Cardiac muscle cell (in vitro differentiated cells and primary cell): ENCODE measurements around the gene APBB1IP. TPM values are rescaled to one million over a fixed set of nuclear protein-coding genes. Genes with fewer than 3 reads are reported as not detected.
A peak's percentile ranks its signal among the peaks of the same experiment; 100 is the strongest.
"Not testable (repeated sequence)": the region's sequence is repeated elsewhere in the genome, so short reads cannot be mapped to it uniquely, and the experiment has no call there.

Experiments
- DNase-seq, 2 donors: peaks; one replicate each; pipeline versions ENCODE4 v3.0.0 to v3.0.0-alpha.2; 2010 to 2017; ENCODE audit warnings: low read depth in 1 of 2, low spot score in 1 of 2
- H3K27ac ChIP-seq: fragments of 200-600 bp; sonication (generic); 2 replicates; pipeline ENCODE4 v1.5.1; 2016
- H3K27me3 ChIP-seq: fragments of 200-600 bp; sonication (generic); 2 replicates; pipeline ENCODE4 v1.6.0; 2016; ENCODE audit warnings: control low read depth
- H3K36me3 ChIP-seq: fragments of 200-600 bp; sonication (generic); 2 replicates; pipeline ENCODE4 v1.5.1; 2016; ENCODE audit warnings: control low read depth
- H3K4me1 ChIP-seq: fragments of 200-600 bp; sonication (generic); 2 replicates; pipeline ENCODE4 v1.8.1; 2017; ENCODE audit warnings: low read depth, mild to moderate bottlenecking, mixed run types
- H3K4me3 ChIP-seq: fragments of 200-600 bp; sonication (generic); 2 replicates; pipeline ENCODE4 v1.5.1; 2016; ENCODE audit warnings: mild to moderate bottlenecking
- H3K9me3 ChIP-seq: fragments of 200-600 bp; sonication (generic); 2 replicates; pipeline ENCODE4 v1.5.1; 2017; ENCODE audit warnings: low read depth, mild to moderate bottlenecking, control low read depth
- polyA plus RNA-seq: library from polyadenylated mRNA; unstranded; fragments of >200 nt; fragmentation: Nextera tagmentation; extraction: Ambion mirVana; gene quantifications from 2 replicates; pipeline ENCODE4 v1.2.1, GENCODE V29; 2016
- total RNA-seq: library from RNA; depleted of rRNA; stranded (reverse); fragments of >200 nt; gene quantifications from 2 replicates; pipeline ENCODE4 v1.2.3, GENCODE V29; 2016
- TF ChIP-seq, protein P1 (sequence below): IDR thresholded peaks from 2 replicates; pipeline ENCODE4 v1.5.1; 2012; ENCODE audit warnings: low read depth, mild to moderate bottlenecking, low read length

The APBB1IP gene
- total RNA-seq = not detected in 2 replicates
- polyA plus RNA-seq = not detected in 2 replicates

DNA sequence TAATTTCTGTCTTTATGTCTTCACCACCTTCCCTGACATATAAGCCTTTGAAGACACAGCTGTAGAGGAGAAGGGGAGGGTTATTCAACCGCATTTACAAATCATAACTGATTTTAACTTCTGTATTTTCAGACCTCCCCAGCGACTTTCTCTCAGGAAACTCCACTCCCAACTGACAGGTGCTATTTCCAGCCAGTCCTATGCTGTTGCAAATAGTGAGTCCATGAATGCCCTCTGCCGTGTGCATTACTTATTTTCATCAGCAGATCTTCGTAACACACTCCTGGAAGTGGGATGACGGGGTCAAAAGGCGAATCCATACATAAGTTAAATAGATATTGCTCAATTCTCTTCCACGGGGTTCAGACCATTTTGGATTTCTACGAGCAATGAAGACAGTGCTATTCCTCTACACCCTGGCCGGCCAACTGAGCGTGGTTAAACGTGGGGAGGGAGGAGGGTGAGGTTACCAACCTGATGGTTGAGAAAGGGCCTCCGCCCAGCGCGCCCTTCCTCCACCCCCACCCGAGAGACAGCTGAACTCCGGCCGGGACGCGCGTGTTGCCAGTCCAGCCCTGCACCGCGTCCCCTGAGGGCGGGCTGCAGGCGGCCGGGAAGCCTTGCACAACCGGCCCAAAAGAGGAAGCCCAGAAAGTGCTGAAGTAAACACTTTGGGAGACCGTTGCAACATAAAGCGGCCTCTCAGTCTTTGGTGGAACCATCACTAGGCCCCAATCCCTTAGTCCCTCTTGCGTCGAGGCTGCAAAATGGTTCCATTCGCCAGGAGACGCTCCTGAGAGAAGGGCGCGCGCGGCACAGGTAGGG, at the start of gene APBB1IP:
APBB1IP (plus strand) TSS at position 705 of the 825 bp plus-strand sequence. CDS start 53,986 bp downstream, outside the sequence.
- DNase-seq = peak in 1 of 2 donors; percentile 69
- Histone ChIP-seq H3K27me3 (peaks cover 89% of the 10 kb centered on the region), H3K27ac (no peak within 1 kb of the TSS), H3K9me3 (no peaks in the 10 kb centered on the region), H3K4me3 (no peak within 1 kb of the TSS), H3K4me1 (no peaks in the 10 kb centered on the region), H3K36me3 (no peaks in the 10 kb centered on the region)
- TF ChIP-seq, protein P1, sequence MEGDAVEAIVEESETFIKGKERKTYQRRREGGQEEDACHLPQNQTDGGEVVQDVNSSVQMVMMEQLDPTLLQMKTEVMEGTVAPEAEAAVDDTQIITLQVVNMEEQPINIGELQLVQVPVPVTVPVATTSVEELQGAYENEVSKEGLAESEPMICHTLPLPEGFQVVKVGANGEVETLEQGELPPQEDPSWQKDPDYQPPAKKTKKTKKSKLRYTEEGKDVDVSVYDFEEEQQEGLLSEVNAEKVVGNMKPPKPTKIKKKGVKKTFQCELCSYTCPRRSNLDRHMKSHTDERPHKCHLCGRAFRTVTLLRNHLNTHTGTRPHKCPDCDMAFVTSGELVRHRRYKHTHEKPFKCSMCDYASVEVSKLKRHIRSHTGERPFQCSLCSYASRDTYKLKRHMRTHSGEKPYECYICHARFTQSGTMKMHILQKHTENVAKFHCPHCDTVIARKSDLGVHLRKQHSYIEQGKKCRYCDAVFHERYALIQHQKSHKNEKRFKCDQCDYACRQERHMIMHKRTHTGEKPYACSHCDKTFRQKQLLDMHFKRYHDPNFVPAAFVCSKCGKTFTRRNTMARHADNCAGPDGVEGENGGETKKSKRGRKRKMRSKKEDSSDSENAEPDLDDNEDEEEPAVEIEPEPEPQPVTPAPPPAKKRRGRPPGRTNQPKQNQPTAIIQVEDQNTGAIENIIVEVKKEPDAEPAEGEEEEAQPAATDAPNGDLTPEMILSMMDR = no peak

- no peak for DNase-seq
- no peaks in the 10 kb centered on the region for H3K9me3 ChIP-seq
- peaks cover 96% of the 10 kb centered on the region for H3K27me3 ChIP-seq
- TF ChIP-seq, protein P1 = no peak
- no peak overlapping the region for H3K27ac ChIP-seq
- no peaks in the 10 kb centered on the region for H3K36me3 ChIP-seq
- no peaks in the 10 kb centered on the region for H3K4me1 ChIP-seq
- H3K4me3 ChIP-seq = no peak overlapping the region
Measured at GRCh38 chr10:26389533-26389932, 48.6 kb upstream of the APBB1IP start.

DNA sequence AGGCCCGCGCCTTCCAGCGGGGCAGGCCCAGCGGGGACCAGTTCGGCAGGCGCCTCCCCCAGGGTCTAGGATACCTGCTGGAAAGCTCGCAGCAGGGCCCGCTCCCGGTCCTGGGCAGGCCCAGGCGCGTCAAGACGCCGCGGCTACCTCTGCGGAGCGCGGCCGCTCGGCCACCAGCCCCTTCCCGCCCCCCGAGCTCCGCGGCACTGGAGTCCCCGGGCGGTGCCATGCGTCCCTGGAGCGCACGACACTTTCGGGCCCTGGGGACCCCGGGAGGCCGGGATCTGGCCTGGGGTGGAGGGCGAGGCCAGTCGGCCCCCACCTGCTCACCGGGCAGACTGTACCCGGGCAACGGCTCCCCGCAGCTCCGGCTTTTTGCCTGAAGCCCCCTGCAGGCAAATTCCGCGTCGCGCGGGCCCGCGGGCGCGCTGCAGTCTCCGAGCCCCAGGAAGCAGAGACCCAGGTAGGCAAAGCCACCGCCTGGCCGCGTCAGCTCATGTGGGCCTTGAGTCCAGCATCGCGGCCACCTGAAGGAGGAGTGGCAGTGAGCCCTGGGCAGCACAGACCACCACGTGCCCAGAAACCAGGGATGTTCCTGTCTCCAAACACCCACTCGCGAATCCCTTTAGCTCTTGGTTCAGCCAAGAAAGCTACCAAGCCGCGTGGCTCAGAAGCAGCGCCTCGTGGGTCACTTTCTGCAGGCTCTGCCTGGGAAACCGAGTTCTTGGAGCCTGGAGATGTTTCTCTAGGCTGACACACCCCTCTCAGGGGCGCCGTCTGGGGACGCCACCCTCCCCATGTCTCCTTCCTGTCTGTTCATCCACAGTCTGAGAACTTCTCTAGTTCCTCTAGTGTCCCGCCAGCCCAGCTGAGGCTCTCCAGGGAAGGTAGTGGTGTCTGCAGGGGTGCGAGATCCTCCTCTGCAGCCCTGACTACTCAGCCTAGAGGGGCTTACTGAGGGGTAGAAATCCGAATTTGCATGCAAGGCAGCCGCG, 46.1 kb upstream of the APBB1IP start:
- H3K9me3 ChIP-seq = no peaks in the 10 kb centered on the region
- DNase-seq = no peak
- H3K27ac ChIP-seq = no peak overlapping the region
- H3K4me3 ChIP-seq = no peak overlapping the region
- H3K27me3 ChIP-seq = peaks cover 93% of the 10 kb centered on the region
- TF ChIP-seq, protein P1 = no peak
- no peaks in the 10 kb centered on the region for H3K4me1 ChIP-seq
- H3K36me3 ChIP-seq = no peaks in the 10 kb centered on the region

DNA sequence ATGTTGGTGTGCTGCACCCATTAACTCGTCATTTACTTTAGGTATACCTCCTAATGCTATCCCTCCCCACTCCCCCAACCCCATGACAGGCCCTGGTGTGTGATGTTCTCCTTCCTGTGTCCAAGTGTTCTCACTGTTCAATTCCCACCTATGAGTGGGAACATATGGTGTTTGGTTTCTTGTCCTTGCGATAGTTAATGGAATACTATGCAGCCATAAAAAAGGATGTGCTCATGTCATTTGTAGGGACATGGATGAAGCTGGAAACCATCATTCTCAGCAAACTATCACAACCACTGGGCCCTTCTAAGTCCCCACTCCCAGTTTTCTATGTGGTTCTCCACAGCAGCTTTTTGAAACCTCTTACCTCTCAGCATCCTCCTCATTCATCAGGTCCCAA, 39.8 kb upstream of the APBB1IP start:
- DNase-seq, H3K9me3 ChIP-seq, H3K27ac ChIP-seq, H3K4me3 ChIP-seq, H3K36me3 ChIP-seq, H3K4me1 ChIP-seq: not testable (repeated sequence)
- peaks cover 78% of the 10 kb centered on the region for H3K27me3 ChIP-seq

- H3K4me1 ChIP-seq = no peaks in the 10 kb centered on the region
- DNase-seq = peak in 1 of 2 donors; percentile 3
- no peak overlapping the region for H3K4me3 ChIP-seq
- TF ChIP-seq, protein P1 = no peak
- H3K36me3 ChIP-seq = no peaks in the 10 kb centered on the region
- no peak overlapping the region for H3K27ac ChIP-seq
- no peaks in the 10 kb centered on the region for H3K9me3 ChIP-seq
- peaks cover 78% of the 10 kb centered on the region for H3K27me3 ChIP-seq
Measured at GRCh38 chr10:26407406-26407969, 30.7 kb upstream of the APBB1IP start.
